Measurements from ENCODE around the gene HTN1. TPM values are rescaled to one million over a fixed set of nuclear protein-coding genes. Genes with fewer than 3 reads are reported as not detected.

The HTN1 gene
- total and polyA plus RNA-seq, 10 of the 15 experiments (the other 5 are each of a cell fraction or from before 2014, with no cell fraction given): 0.03 TPM; not detected in 9

- Histone ChIP-seq H4K20me1 (ENCODE audit: control insufficient read depth, insufficient read depth) (no peaks in the 10 kb centered on the region), H3K9ac (ENCODE audit: control insufficient read depth, insufficient read depth, low read length) (no peak overlapping the region), H3K27ac (ENCODE audit: control insufficient read depth, insufficient read depth) (no peak overlapping the region), H2AFZ (ENCODE audit: control insufficient read depth, low read depth, low read length) (no peak overlapping the region), H3K4me3 (no peak overlapping the region), H3K9me3 (replicated peaks; ENCODE audit: control insufficient read depth, insufficient read depth, low read length) (no peaks in the 10 kb centered on the region), H3K27me3 (replicated peaks in 1 of 2; ENCODE audit: control insufficient read depth in 2 of 2, insufficient read depth in 2 of 2, low read length in 1 of 2) (no peaks in the 10 kb centered on the region), H3K79me2 (ENCODE audit: control insufficient read depth, insufficient read depth, low read length) (no peaks in the 10 kb centered on the region), H3K36me3 (ENCODE audit: control insufficient read depth in 2 of 2, insufficient read depth in 2 of 2, low read length in 1 of 2) (no peaks in the 10 kb centered on the region), H3K4me2 (ENCODE audit: control insufficient read depth, insufficient read depth) (no peak overlapping the region), H3K4me1 (ENCODE audit: control insufficient read depth, insufficient read depth, low read length) (no peaks in the 10 kb centered on the region)
- ChIA-PET RAD21 (ENCODE audit: unreplicated experiment) (no interaction called here), SMC1A (ENCODE audit: uncharacterized antibody, unreplicated experiment) (interaction anchor here (0.6 to 1.0 kb wide), 2 partner anchors 111 to 1021 kb away, joined by 3 read pairs; no protein-coding TSS in a partner anchor), POLR2A (no interaction called here), CTCF (no interaction called here)
- TF ChIP-seq NBN (IDR thresholded peaks at IDR 0.05) (no peak), NFXL1 (IDR thresholded peaks at IDR 0.05; ENCODE audit: borderline replicate concordance) (no peak), ZNF207 (IDR thresholded peaks at IDR 0.05; ENCODE audit: borderline replicate concordance) (no peak), BCL11A (IDR thresholded peaks at IDR 0.05; ENCODE audit: low read depth, low read length) (no peak), CTCF (IDR thresholded peaks at IDR 0.05 in 2 of 3, conservative IDR thresholded peaks at IDR 0.05 in 1 of 3; ENCODE audit: control insufficient read depth in 2 of 3, extremely low read depth in 1 of 3, insufficient read depth in 1 of 3, low read depth in 3 of 3, low read length in 3 of 3) (no peak), HCFC1 (IDR thresholded peaks at IDR 0.05; ENCODE audit: low read length) (no peak), CBFB (IDR thresholded peaks at IDR 0.05; ENCODE audit: low read depth) (no peak), GABPA (IDR thresholded peaks at IDR 0.05; ENCODE audit: low read depth) (no peak), RUNX3 (IDR thresholded peaks at IDR 0.05; ENCODE audit: low read length) (no peak), SIX5 (IDR thresholded peaks at IDR 0.05; ENCODE audit: low read depth, low read length, severe bottlenecking) (no peak)
- 0% methylated on average over 1 of the region's 1 CpG for WGBS (ENCODE audit: insufficient coverage, insufficient replicate concordance, low lambda C conversion rate, missing lambda C conversion rate)
- DNase-seq (ENCODE audit: low read depth, low spot score) (no peak), FAIRE-seq (no peak), ATAC-seq (no peak)
- no TSS peak for BruUV-seq (replicated peaks)
- intact Hi-C loops (cut with micrococcal nuclease; ENCODE audit: unreplicated experiment) (no loop called here), in situ Hi-C loops (cut with MboI) (no loop called here)
Measured at GRCh38 chr4:70057651-70058050, 7.4 kb downstream of the HTN1 start.

Data from GM12878 (cell line).